ENCODE measurements around the gene SPRY4. TPM values are rescaled to one million over a fixed set of nuclear protein-coding genes. Genes with fewer than 3 reads are reported as not detected.

The SPRY4 gene
- total RNA-seq, 4 donors from 2014 or later = 8.2 to 19.3 (median 15.7) TPM

GRCh38 chr5:142314606-142315005, 10.2 kb downstream of the SPRY4 start:
- no peak for DNase-seq
- intact Hi-C loops (cut with DNase I; ENCODE audit: low total_unique reads) = no loop called here
- Histone ChIP-seq H3K27ac (peak overlapping the region in 1 of 4 donors; percentile 11), H3K4me3 (no peak overlapping the region), H3K9me3 (no peaks in the 10 kb centered on the region), H3K27me3 (no peaks in the 10 kb centered on the region), H3K36me3 (no peaks in the 10 kb centered on the region), H3K4me1 (peaks cover 10 to 24% (median 20%) of the 10 kb centered on the region in 4 donors)
- TF ChIP-seq POLR2AphosphoS5 (IDR thresholded peaks at IDR 0.05) = no peak
- 91% methylated on average over 16 of the region's 18 CpGs; no CpG with 5 or more reads in 1 of the 2 donors for WGBS, 2 donors (ENCODE audit: low coverage in 1 of 2)
- in situ Hi-C loops (cut with MboI; ENCODE audit: low pct_ligation_motif_present in 1 of 4, low pct_unique_long_range_greater_than_20kb in 1 of 4, low sequenced_read_pairs in 3 of 4) = no loop called here

GRCh38 chr5:142314109-142314508, 10.7 kb downstream of the SPRY4 start:
- in situ Hi-C loops (cut with MboI; ENCODE audit: low pct_ligation_motif_present in 1 of 4, low pct_unique_long_range_greater_than_20kb in 1 of 4, low sequenced_read_pairs in 3 of 4) = no loop called here
- no peak for DNase-seq
- TF ChIP-seq POLR2A (IDR thresholded peaks at IDR 0.05) (no peak), EP300 (IDR thresholded peaks at IDR 0.05; ENCODE audit: low read depth) (no peak), CTCF (IDR thresholded peaks at IDR 0.05) (no peak), POLR2AphosphoS5 (IDR thresholded peaks at IDR 0.05) (no peak)

GRCh38 chr5:142313682-142314081, 11.1 kb downstream of the SPRY4 start:
- no peaks in the 10 kb centered on the region for H3K9me3 ChIP-seq
- DNase-seq = no peak
- TF ChIP-seq CTCF (IDR thresholded peaks at IDR 0.05) (no peak), EP300 (IDR thresholded peaks at IDR 0.05; ENCODE audit: low read depth) (no peak), POLR2AphosphoS5 (IDR thresholded peaks at IDR 0.05) (no peak), POLR2A (IDR thresholded peaks at IDR 0.05) (no peak)
- in situ Hi-C loops (cut with MboI; ENCODE audit: low pct_ligation_motif_present in 1 of 4, low pct_unique_long_range_greater_than_20kb in 1 of 4, low sequenced_read_pairs in 3 of 4) = no loop called here
- 65% methylated on average over 4 of the region's 4 CpGs; no CpG with 5 or more reads in 1 of the 2 donors for WGBS, 2 donors (ENCODE audit: low coverage in 1 of 2)
- peaks cover 10 to 19% (median 14%) of the 10 kb centered on the region in 4 donors for H3K4me1 ChIP-seq
- H3K4me3 ChIP-seq = no peak overlapping the region
- H3K27me3 ChIP-seq = no peaks in the 10 kb centered on the region
- no peaks in the 10 kb centered on the region for H3K36me3 ChIP-seq
- intact Hi-C loops (cut with DNase I; ENCODE audit: low total_unique reads) = no loop called here
- H3K27ac ChIP-seq = peak overlapping the region in 1 of 4 donors; percentile 11

More at GRCh38 chr5:142314109-142314508, 10.7 kb downstream of the SPRY4 start:
- no peaks in the 10 kb centered on the region for H3K36me3 ChIP-seq
- H3K27me3 ChIP-seq = no peaks in the 10 kb centered on the region
- intact Hi-C loops (cut with DNase I; ENCODE audit: low total_unique reads) = no loop called here
- no peaks in the 10 kb centered on the region for H3K9me3 ChIP-seq
- peaks cover 10 to 22% (median 18%) of the 10 kb centered on the region in 4 donors for H3K4me1 ChIP-seq
- 82% methylated on average over 20 of the region's 20 CpGs; no CpG with 5 or more reads in 1 of the 2 donors for WGBS, 2 donors (ENCODE audit: low coverage in 1 of 2)
- peak overlapping the region in 1 of 4 donors; percentile 11 for H3K27ac ChIP-seq
- H3K4me3 ChIP-seq = no peak overlapping the region

- Histone ChIP-seq H3K27ac (no peak overlapping the region), H3K4me3 (no peak overlapping the region), H3K9me3 (no peaks in the 10 kb centered on the region), H3K27me3 (no peaks in the 10 kb centered on the region), H3K36me3 (no peaks in the 10 kb centered on the region), H3K4me1 (peaks cover 10 to 19% (median 12%) of the 10 kb centered on the region in 4 donors)
- DNase-seq = no peak
- intact Hi-C loops (cut with DNase I; ENCODE audit: low total_unique reads) (no loop called here), in situ Hi-C loops (cut with MboI; ENCODE audit: low pct_ligation_motif_present in 1 of 4, low pct_unique_long_range_greater_than_20kb in 1 of 4, low sequenced_read_pairs in 3 of 4) (no loop called here)
- TF ChIP-seq EP300 (IDR thresholded peaks at IDR 0.05; ENCODE audit: low read depth) (no peak), CTCF (IDR thresholded peaks at IDR 0.05) (no peak), POLR2A (IDR thresholded peaks at IDR 0.05) (no peak), POLR2AphosphoS5 (IDR thresholded peaks at IDR 0.05) (no peak)
- 75 to 86% methylated on average over 8 to 10 of the region's 10 CpGs for WGBS, 2 donors (ENCODE audit: low coverage in 1 of 2)
Measured at GRCh38 chr5:142313275-142313674, 11.5 kb downstream of the SPRY4 start.

- Histone ChIP-seq H3K27ac (no peak overlapping the region), H3K9me3 (no peaks in the 10 kb centered on the region), H3K36me3 (no peaks in the 10 kb centered on the region), H3K27me3 (no peaks in the 10 kb centered on the region), H3K4me1 (peaks cover 10 to 19% (median 12%) of the 10 kb centered on the region in 4 donors), H3K4me3 (no peak overlapping the region)
- intact Hi-C loops (cut with DNase I; ENCODE audit: low total_unique reads) (no loop called here), in situ Hi-C loops (cut with MboI; ENCODE audit: low pct_ligation_motif_present in 1 of 4, low pct_unique_long_range_greater_than_20kb in 1 of 4, low sequenced_read_pairs in 3 of 4) (no loop called here)
- 75 to 83% methylated on average over 5 of the region's 5 CpGs for WGBS, 2 donors (ENCODE audit: low coverage in 1 of 2)
- no peak for DNase-seq
- TF ChIP-seq POLR2A (IDR thresholded peaks at IDR 0.05) = no peak
- no peak for TF ChIP-seq EP300 (IDR thresholded peaks at IDR 0.05; ENCODE audit: low read depth)
- no peak for TF ChIP-seq POLR2AphosphoS5 (IDR thresholded peaks at IDR 0.05)
- no peak for TF ChIP-seq CTCF (IDR thresholded peaks at IDR 0.05)
Measured at GRCh38 chr5:142312399-142312798, 12.4 kb downstream of the SPRY4 start.
